HL-60 (cell line): ENCODE measurements around the gene PCDH15.

ENCODE experiments used
- CTCF ChIP-seq: IDR thresholded peaks from one replicate; pipeline ENCODE4 v1.5.1; 2011; ENCODE audit warnings: low read length, control low read depth, inconsistent platforms; ENCODE audit not compliant: insufficient read depth
- POLR2AphosphoS5 ChIP-seq: IDR thresholded peaks from 2 replicates; pipeline ENCODE4 v1.6.1; 2012; ENCODE audit warnings: low read depth

DNA sequence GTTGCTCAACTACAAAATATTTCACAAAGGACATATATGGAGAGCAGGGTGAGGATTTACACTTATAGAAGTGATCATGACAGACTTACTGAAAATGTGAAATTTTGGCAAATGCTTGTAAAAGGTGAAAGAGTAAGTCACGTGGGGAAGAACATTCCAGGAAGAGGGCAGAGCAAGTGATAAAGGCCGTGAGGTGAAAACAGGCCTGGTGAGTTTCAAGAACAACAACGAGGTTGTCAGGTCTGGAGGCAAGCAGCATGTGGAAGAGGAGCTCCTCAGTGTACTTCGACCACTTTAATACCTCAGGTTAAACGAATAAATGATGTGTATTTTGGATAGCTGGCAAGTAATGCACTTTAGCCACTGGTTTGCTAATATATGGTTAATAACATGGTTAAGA lies 706.7 kb downstream of the PCDH15 start:
- TF ChIP-seq CTCF, result no peak
- no peak for TF ChIP-seq POLR2AphosphoS5
